ENCODE data around the gene ATXN7L1. TPM values are rescaled to one million over a fixed set of nuclear protein-coding genes. Genes with fewer than 3 reads are reported as not detected.

Gene ATXN7L1
- total RNA-seq, 2 experiments from 2014 or later = 0.59 TPM; not detected in 1

GRCh38 chr7:105768898-105769507 lies 107.4 kb downstream of the ATXN7L1 start:
- no TSS peak for BruUV-seq (replicated peaks)
- no peak overlapping the region for H3K27ac ChIP-seq (ENCODE audit: low read depth, low read length, poor library complexity, severe bottlenecking)
- no peaks in the 10 kb centered on the region for H3K79me2 ChIP-seq (ENCODE audit: insufficient read depth, low read depth, low read length)
- H4K20me1 ChIP-seq (ENCODE audit: insufficient read depth, low read length) = no peaks in the 10 kb centered on the region
- intact Hi-C loops (cut with micrococcal nuclease; ENCODE audit: unreplicated experiment) = loop anchor here (10.0 kb wide), 1 partner anchor 106 kb away; the partner anchor contains the start of gene ATXN7L1
- H3K36me3 ChIP-seq (ENCODE audit: insufficient read depth, low read length) = no peaks in the 10 kb centered on the region
- H3K4me1 ChIP-seq (ENCODE audit: insufficient read depth, low read length, poor library complexity, severe bottlenecking) = no peaks in the 10 kb centered on the region
- no peak for DNase-seq (ENCODE audit: low spot score)
- ChIA-PET CTCF (ENCODE audit: unreplicated experiment) (no interaction called here), POLR2A (interaction anchor here (0.5 to 1.2 kb wide), 2 partner anchors 14 to 913 kb away, joined by 3 read pairs; no protein-coding TSS in a partner anchor)
- H2AFZ ChIP-seq (ENCODE audit: low read length) = no peak overlapping the region
- no peak overlapping the region for H3K4me3 ChIP-seq (ENCODE audit: low read depth, low read length, poor library complexity, severe bottlenecking)
- no peak overlapping the region for H3K4me2 ChIP-seq (ENCODE audit: low read length)
- TF ChIP-seq, protein P1, sequence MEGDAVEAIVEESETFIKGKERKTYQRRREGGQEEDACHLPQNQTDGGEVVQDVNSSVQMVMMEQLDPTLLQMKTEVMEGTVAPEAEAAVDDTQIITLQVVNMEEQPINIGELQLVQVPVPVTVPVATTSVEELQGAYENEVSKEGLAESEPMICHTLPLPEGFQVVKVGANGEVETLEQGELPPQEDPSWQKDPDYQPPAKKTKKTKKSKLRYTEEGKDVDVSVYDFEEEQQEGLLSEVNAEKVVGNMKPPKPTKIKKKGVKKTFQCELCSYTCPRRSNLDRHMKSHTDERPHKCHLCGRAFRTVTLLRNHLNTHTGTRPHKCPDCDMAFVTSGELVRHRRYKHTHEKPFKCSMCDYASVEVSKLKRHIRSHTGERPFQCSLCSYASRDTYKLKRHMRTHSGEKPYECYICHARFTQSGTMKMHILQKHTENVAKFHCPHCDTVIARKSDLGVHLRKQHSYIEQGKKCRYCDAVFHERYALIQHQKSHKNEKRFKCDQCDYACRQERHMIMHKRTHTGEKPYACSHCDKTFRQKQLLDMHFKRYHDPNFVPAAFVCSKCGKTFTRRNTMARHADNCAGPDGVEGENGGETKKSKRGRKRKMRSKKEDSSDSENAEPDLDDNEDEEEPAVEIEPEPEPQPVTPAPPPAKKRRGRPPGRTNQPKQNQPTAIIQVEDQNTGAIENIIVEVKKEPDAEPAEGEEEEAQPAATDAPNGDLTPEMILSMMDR (conservative IDR thresholded peaks at IDR 0.05; ENCODE audit: low read length) = no peak
- TF ChIP-seq EZH2phosphoT487 (IDR thresholded peaks at IDR 0.05; ENCODE audit: borderline replicate concordance, low read depth, low read length) = no peak
- H3K9me2 ChIP-seq (ENCODE audit: insufficient read depth, low read length) = no peaks in the 10 kb centered on the region
- H3K9me3 ChIP-seq (ENCODE audit: low read length) = no peaks in the 10 kb centered on the region

DNA sequence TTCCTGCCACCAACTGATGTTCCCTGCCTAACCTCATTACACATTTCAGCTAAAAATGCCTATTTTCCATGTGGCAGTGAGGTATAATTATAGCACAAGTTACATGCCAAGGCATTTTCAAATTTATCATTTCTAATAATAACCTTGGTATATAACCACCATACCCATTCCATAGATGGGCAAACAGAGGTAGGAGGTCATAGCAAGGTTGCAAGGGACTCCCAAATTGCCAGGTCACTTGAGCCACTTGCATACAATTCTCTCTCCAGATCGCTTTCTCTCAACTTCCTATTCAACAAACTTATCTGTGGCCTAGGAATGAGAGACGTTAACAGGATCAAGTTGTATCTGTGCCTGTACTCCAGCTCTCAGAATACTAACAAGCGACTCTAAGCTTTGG lies 108.3 kb downstream of the ATXN7L1 start:
- Histone ChIP-seq H2AFZ (ENCODE audit: low read length) (no peak overlapping the region), H3K9me3 (ENCODE audit: low read length) (no peaks in the 10 kb centered on the region), H3K4me2 (ENCODE audit: low read length) (no peak overlapping the region), H3K9me2 (ENCODE audit: insufficient read depth, low read length) (no peaks in the 10 kb centered on the region), H4K20me1 (ENCODE audit: insufficient read depth, low read length) (no peaks in the 10 kb centered on the region), H3K36me3 (ENCODE audit: insufficient read depth, low read length) (no peaks in the 10 kb centered on the region), H3K27ac (ENCODE audit: low read depth, low read length, poor library complexity, severe bottlenecking) (no peak overlapping the region), H3K4me1 (ENCODE audit: insufficient read depth, low read length, poor library complexity, severe bottlenecking) (no peaks in the 10 kb centered on the region), H3K4me3 (ENCODE audit: low read depth, low read length, poor library complexity, severe bottlenecking) (no peak overlapping the region), H3K79me2 (ENCODE audit: insufficient read depth, low read depth, low read length) (no peaks in the 10 kb centered on the region)
- intact Hi-C loops (cut with micrococcal nuclease; ENCODE audit: unreplicated experiment) = loop anchor here (10.0 kb wide), 1 partner anchor 107 kb away; the partner anchor contains the start of gene ATXN7L1
- TF ChIP-seq, protein P1 (conservative IDR thresholded peaks at IDR 0.05; ENCODE audit: low read length) = no peak
- TF ChIP-seq EZH2phosphoT487 (IDR thresholded peaks at IDR 0.05; ENCODE audit: borderline replicate concordance, low read depth, low read length) = no peak
- ChIA-PET POLR2A (interaction anchor here (0.6 to 1.2 kb wide), 2 partner anchors 13 to 277 kb away, joined by 3 to 5 read pairs; no protein-coding TSS in a partner anchor), CTCF (ENCODE audit: unreplicated experiment) (no interaction called here)
- no peak for DNase-seq (ENCODE audit: low spot score)
- no TSS peak for BruUV-seq (replicated peaks)

DNA sequence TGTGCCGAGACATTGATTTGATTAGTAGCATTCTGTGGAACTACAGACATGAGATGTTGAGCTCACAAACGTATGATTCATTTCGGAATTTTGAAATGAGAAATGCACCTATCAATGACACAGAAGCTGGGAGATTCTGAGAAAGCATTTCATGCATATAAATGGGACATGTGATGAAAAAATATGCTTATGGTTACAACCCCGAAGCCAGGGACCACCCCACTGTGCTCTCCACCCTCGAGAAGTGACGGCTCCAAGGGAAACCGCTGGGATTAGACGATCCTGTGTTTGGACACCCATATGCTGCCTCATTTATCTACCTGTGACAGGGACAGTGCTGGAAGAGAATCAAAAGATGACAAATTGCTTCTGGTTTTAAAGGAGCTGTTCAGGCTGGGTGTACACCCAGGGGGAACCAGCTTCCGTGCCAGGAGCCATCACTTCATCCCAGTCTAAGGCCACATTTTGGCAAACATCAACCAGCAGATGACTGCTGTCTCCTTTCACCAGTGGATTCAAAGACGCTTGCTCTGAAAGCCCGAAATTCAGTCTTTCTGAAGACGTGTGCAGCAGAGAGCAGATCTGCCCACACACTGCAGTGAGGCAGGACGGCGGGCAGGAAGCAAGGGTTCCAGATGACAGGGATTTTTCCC lies 109.9 kb downstream of the ATXN7L1 start:
- no peaks in the 10 kb centered on the region for H3K9me2 ChIP-seq (ENCODE audit: insufficient read depth, low read length)
- H3K27ac ChIP-seq (ENCODE audit: low read depth, low read length, poor library complexity, severe bottlenecking) = no peak overlapping the region
- intact Hi-C loops (cut with micrococcal nuclease; ENCODE audit: unreplicated experiment) = loop anchor here (10.0 kb wide), 1 partner anchor 108 kb away; the partner anchor contains the start of gene ATXN7L1
- H2AFZ ChIP-seq (ENCODE audit: low read length) = no peak overlapping the region
- H4K20me1 ChIP-seq (ENCODE audit: insufficient read depth, low read length) = no peaks in the 10 kb centered on the region
- no peak for DNase-seq (ENCODE audit: low spot score)
- no peaks in the 10 kb centered on the region for H3K79me2 ChIP-seq (ENCODE audit: insufficient read depth, low read depth, low read length)
- H3K36me3 ChIP-seq (ENCODE audit: insufficient read depth, low read length) = no peaks in the 10 kb centered on the region
- no peaks in the 10 kb centered on the region for H3K9me3 ChIP-seq (ENCODE audit: low read length)
- ChIA-PET CTCF (ENCODE audit: unreplicated experiment) (no interaction called here), POLR2A (no interaction called here)
- H3K4me2 ChIP-seq (ENCODE audit: low read length) = no peak overlapping the region
- no peak overlapping the region for H3K4me3 ChIP-seq (ENCODE audit: low read depth, low read length, poor library complexity, severe bottlenecking)
- BruUV-seq (replicated peaks) = no TSS peak
- H3K4me1 ChIP-seq (ENCODE audit: insufficient read depth, low read length, poor library complexity, severe bottlenecking) = no peaks in the 10 kb centered on the region
- TF ChIP-seq, protein P1 (conservative IDR thresholded peaks at IDR 0.05; ENCODE audit: low read length) = no peak
- no peak for TF ChIP-seq EZH2phosphoT487 (IDR thresholded peaks at IDR 0.05; ENCODE audit: borderline replicate concordance, low read depth, low read length)

Measured in OCI-LY7 (cell line).